HCT116 (cell line): ENCODE results near the gene OBSCN.

Experiments
- ATF3 ChIP-seq: IDR thresholded peaks from 2 replicates; pipeline ENCODE4 v1.6.1; 2012
- EGR1 ChIP-seq: IDR thresholded peaks from 2 replicates; pipeline ENCODE4 v1.6.1; 2012; ENCODE audit warnings: low read depth
- MAX ChIP-seq: IDR thresholded peaks from 2 replicates; pipeline ENCODE4 v1.6.1; 2012
- POLR2A ChIP-seq: IDR thresholded peaks from 2 replicates; pipeline ENCODE4 v1.7.0; 2011; ENCODE audit warnings: borderline replicate concordance; ENCODE audit not compliant: insufficient read depth, insufficient read length; ENCODE audit errors: extremely low read depth
- POLR2AphosphoS5 ChIP-seq: IDR thresholded peaks from 2 replicates; pipeline ENCODE4 v1.6.1; 2011; ENCODE audit warnings: mild to moderate bottlenecking, low read depth, low read length, moderate library complexity
- RAD21 ChIP-seq: IDR thresholded peaks from 2 replicates; pipeline ENCODE4 v1.6.1; 2012; ENCODE audit warnings: low read depth, mild to moderate bottlenecking
- SIN3A ChIP-seq: IDR thresholded peaks from 2 replicates; pipeline ENCODE4 v1.6.1; 2012; ENCODE audit warnings: low read depth
- SRF ChIP-seq: IDR thresholded peaks from 2 replicates; pipeline ENCODE4 v1.6.1; 2012; ENCODE audit warnings: low read depth
- ZBTB33 ChIP-seq: IDR thresholded peaks from 2 replicates; pipeline ENCODE4 v1.6.1; 2011; ENCODE audit warnings: mild to moderate bottlenecking, low read length, moderate library complexity; ENCODE audit not compliant: insufficient replicate concordance; ENCODE audit errors: extremely low read depth
- ZFX ChIP-seq: fragments of 450-650 bp; IDR thresholded peaks from 2 replicates; pipeline ENCODE4 v1.6.1; 2017
- ZNF274 ChIP-seq: fragments of 200-500 bp; sonication (Bioruptor generic); IDR thresholded peaks from 2 replicates; pipeline ENCODE4 v1.6.1; 2014; ENCODE audit warnings: mild to moderate bottlenecking, low read depth, low read length, inconsistent platforms
- TF ChIP-seq, protein P1 (sequence below), 3 experiments: fragments of 200-600 bp in 1 of 3; sonication (generic) in 1 of 3; IDR thresholded peaks in 2 of 3; conservative IDR thresholded peaks in 1 of 3; 2 replicates each; pipeline ENCODE4 v1.5.1; 2012 to 2017; ENCODE audit warnings: low read depth in 2 of 3, low read length in 2 of 3, antibody characterized with exemption in 1 of 3, borderline replicate concordance in 1 of 3, control low read depth in 1 of 3, mild to moderate bottlenecking in 1 of 3, mixed read lengths in 1 of 3, mixed run types in 1 of 3, moderate library complexity in 1 of 3; ENCODE audit not compliant: insufficient read depth in 1 of 3

GRCh38 chr1:228234921-228235320 is 27.1 kb downstream of the OBSCN start:
- TF ChIP-seq ATF3 (no peak), POLR2A (no peak), POLR2AphosphoS5 (no peak), ZNF274 (no peak), MAX (no peak), SRF (no peak), SIN3A (no peak), ZFX (no peak), EGR1 (no peak), RAD21 (no peak), ZBTB33 (no peak)
- TF ChIP-seq, protein P1, sequence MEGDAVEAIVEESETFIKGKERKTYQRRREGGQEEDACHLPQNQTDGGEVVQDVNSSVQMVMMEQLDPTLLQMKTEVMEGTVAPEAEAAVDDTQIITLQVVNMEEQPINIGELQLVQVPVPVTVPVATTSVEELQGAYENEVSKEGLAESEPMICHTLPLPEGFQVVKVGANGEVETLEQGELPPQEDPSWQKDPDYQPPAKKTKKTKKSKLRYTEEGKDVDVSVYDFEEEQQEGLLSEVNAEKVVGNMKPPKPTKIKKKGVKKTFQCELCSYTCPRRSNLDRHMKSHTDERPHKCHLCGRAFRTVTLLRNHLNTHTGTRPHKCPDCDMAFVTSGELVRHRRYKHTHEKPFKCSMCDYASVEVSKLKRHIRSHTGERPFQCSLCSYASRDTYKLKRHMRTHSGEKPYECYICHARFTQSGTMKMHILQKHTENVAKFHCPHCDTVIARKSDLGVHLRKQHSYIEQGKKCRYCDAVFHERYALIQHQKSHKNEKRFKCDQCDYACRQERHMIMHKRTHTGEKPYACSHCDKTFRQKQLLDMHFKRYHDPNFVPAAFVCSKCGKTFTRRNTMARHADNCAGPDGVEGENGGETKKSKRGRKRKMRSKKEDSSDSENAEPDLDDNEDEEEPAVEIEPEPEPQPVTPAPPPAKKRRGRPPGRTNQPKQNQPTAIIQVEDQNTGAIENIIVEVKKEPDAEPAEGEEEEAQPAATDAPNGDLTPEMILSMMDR (IDR thresholded peaks at IDR 0.05 in 2 of 3, conservative IDR thresholded peaks at IDR 0.05 in 1 of 3; ENCODE audit: borderline replicate concordance in 1 of 3, insufficient read depth in 1 of 3, low read depth in 2 of 3, low read length in 2 of 3): no peak
